Activated CD8-positive, alpha-beta T cell treated with anti-CD3 and anti-CD28 coated beads for 36 hours (primary cell): Measurements from ENCODE around the gene CLSTN2. TPM values are rescaled to one million over a fixed set of nuclear protein-coding genes. Genes with fewer than 3 reads are reported as not detected.

Source experiments
- ATAC-seq: fragments of 200-7000 bp; cut with Tn5 transposase; one replicate; pipeline ENCODE4 v1.10.0; 2021; ENCODE audit warnings: mild to moderate bottlenecking, moderate library complexity
- CTCF ChIA-PET: fragments of 350-600 bp; sonication (Branson Sonifier 250); formaldehyde crosslinking; loops from one replicate; lab custom pipeline; 2021; ENCODE audit warnings: antibody characterized with exemption; lab: Charles Lee
- POLR2A ChIA-PET: fragments of 350-600 bp; sonication (Branson Sonifier 250); formaldehyde crosslinking; loops from one replicate; lab custom pipeline; 2021; ENCODE audit warnings: antibody characterized with exemption; lab: Charles Lee
- DNase-seq: peaks from one replicate; pipeline ENCODE4 v3.0.0-alpha.2; 2020
- H3K27ac Mint-ChIP-seq: one replicate; pipeline ENCODE4 v1.8.0; 2021; ENCODE audit warnings: mild to moderate bottlenecking, mixed read lengths
- H3K27me3 Mint-ChIP-seq: one replicate; pipeline ENCODE4 v1.8.0; 2021; ENCODE audit warnings: mixed read lengths
- H3K36me3 Mint-ChIP-seq: one replicate; pipeline ENCODE4 v1.8.0; 2021; ENCODE audit warnings: low read depth, mixed read lengths
- H3K4me1 Mint-ChIP-seq: one replicate; pipeline ENCODE4 v1.8.0; 2021; ENCODE audit warnings: low read depth, mixed read lengths
- H3K4me3 Mint-ChIP-seq: one replicate; pipeline ENCODE4 v1.8.0; 2021; ENCODE audit warnings: mild to moderate bottlenecking, moderate library complexity, mixed read lengths
- H3K9me3 Mint-ChIP-seq: one replicate; pipeline ENCODE4 v1.8.0; 2021; ENCODE audit warnings: mixed read lengths
- CTCF ChIP-seq: fragments of 200-600 bp; IDR thresholded peaks from one replicate; pipeline ENCODE4 v1.8.0; 2022; ENCODE audit warnings: antibody characterized with exemption, mild to moderate bottlenecking
- intact Hi-C: fragments of 100-400 bp; cut with micrococcal nuclease; formaldehyde crosslinking; loops from one replicate; pipeline ENCODE4 v1.10.0; 2022
- total RNA-seq, 2 experiments: library from RNA; stranded (reverse); gene quantifications; one replicate each; pipeline ENCODE4 v1.2.3, GENCODE V29; 2021

Gene CLSTN2
- total RNA-seq, 2 experiments from 2014 or later = not detected

GRCh38 chr3:139957844-139958243 is 22.9 kb downstream of the CLSTN2 start:
- Mint-ChIP-seq H3K36me3 (no peaks in the 10 kb centered on the region), H3K4me1 (no peaks in the 10 kb centered on the region), H3K27me3 (no peaks in the 10 kb centered on the region), H3K9me3 (no peaks in the 10 kb centered on the region), H3K27ac (no peak overlapping the region), H3K4me3 (no peak overlapping the region)
- intact Hi-C loops = no loop called here
- ATAC-seq = no peak
- CTCF ChIA-PET = no interaction called here
- no peak for DNase-seq
- POLR2A ChIA-PET = no interaction called here
- no peak for TF ChIP-seq CTCF

GRCh38 chr3:139969386-139969785 is 34.4 kb downstream of the CLSTN2 start:
- Mint-ChIP-seq H3K4me3 (no peak overlapping the region), H3K27me3 (peaks cover 5% of the 10 kb centered on the region), H3K36me3 (no peaks in the 10 kb centered on the region), H3K9me3 (no peaks in the 10 kb centered on the region), H3K4me1 (no peaks in the 10 kb centered on the region), H3K27ac (no peak overlapping the region)
- ATAC-seq = no peak
- intact Hi-C loops = no loop called here
- ChIA-PET CTCF (no interaction called here), POLR2A (no interaction called here)
- DNase-seq = no peak
- no peak for TF ChIP-seq CTCF

DNA sequence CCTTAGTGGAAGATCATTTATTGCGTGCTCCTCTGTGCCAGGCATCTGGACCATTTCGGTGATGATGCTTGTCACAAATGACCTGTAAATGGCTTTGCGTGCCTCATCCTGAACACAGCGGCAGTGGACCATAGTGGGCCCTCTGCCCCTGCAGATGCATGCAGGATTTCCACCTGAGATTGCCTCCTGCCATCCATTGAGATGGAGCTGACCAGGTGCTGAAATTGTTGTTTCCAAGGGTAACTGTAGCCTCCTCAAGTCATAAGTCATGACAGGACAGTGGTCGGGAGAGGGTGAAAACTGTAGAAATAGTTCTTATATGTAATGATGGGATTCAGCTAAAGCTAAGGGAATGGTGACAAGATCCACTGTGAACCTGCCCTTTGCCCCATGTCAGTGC is 35.5 kb downstream of the CLSTN2 start:
- ChIA-PET POLR2A (no interaction called here), CTCF (no interaction called here)
- no peak overlapping the region for H3K4me3 Mint-ChIP-seq
- no peak for TF ChIP-seq CTCF
- ATAC-seq = no peak
- no peaks in the 10 kb centered on the region for H3K9me3 Mint-ChIP-seq
- no peaks in the 10 kb centered on the region for H3K36me3 Mint-ChIP-seq
- H3K27ac Mint-ChIP-seq = no peak overlapping the region
- H3K27me3 Mint-ChIP-seq = peaks cover 5% of the 10 kb centered on the region
- no peak for DNase-seq
- H3K4me1 Mint-ChIP-seq = no peaks in the 10 kb centered on the region
- intact Hi-C loops = no loop called here

GRCh38 chr3:139974809-139975425 is 39.9 kb downstream of the CLSTN2 start:
- Mint-ChIP-seq H3K27me3 (no peaks in the 10 kb centered on the region), H3K36me3 (no peaks in the 10 kb centered on the region), H3K9me3 (no peaks in the 10 kb centered on the region), H3K27ac (no peak overlapping the region), H3K4me1 (no peaks in the 10 kb centered on the region), H3K4me3 (no peak overlapping the region)
- POLR2A ChIA-PET = no interaction called here
- ATAC-seq (no peak), DNase-seq (no peak)
- TF ChIP-seq CTCF = no peak
- CTCF ChIA-PET = interaction anchor here (0.6 kb wide), 1 partner anchor 303 kb away, joined by 3 read pairs; no protein-coding TSS in a partner anchor
- intact Hi-C loops = no loop called here

DNA sequence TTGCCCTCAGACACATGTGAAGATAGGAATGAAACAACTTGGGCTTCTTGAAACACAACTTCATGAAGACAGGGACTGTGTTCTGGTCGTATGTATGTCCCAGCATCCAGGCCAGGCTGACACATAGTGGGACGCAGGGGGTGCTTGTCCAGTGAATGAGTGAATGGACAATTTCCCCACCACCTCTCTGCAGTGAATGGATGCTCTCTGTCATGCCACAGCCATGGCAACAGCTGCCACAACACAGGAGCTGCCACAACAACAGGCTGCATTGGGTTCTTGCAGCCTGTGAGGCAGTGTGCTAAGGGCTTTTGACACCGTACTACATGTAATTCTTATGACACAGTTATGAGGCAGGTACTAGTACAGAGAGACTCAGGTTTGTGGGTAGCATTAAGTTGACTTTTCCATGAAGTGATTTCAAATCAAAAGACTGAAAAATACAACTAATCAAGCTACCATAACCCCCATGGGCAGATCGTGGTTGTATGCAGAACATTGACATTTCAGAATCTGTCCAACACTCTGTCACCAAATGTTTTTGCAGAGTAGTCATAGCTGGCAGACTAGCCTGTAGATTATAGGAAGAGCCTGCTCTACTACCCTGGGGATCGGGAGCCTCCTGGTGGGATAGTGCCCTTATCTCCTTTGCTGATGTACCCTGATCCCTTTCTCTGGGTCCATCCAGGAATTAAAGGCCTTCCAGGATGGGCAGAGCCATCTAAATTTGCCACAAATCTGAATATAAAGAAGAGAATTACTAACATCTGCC is 40.8 kb downstream of the CLSTN2 start:
- H3K9me3 Mint-ChIP-seq = no peaks in the 10 kb centered on the region
- POLR2A ChIA-PET = no interaction called here
- no peak overlapping the region for H3K27ac Mint-ChIP-seq
- intact Hi-C loops = no loop called here
- H3K4me3 Mint-ChIP-seq = no peak overlapping the region
- CTCF ChIA-PET = interaction anchor here (0.6 kb wide), 1 partner anchor 302 kb away, joined by 3 read pairs; no protein-coding TSS in a partner anchor
- no peaks in the 10 kb centered on the region for H3K27me3 Mint-ChIP-seq
- DNase-seq (no peak), ATAC-seq (no peak)
- no peaks in the 10 kb centered on the region for H3K4me1 Mint-ChIP-seq
- TF ChIP-seq CTCF = no peak
- H3K36me3 Mint-ChIP-seq = no peaks in the 10 kb centered on the region
